Kasumi-1 (cell line): ENCODE results near the gene PTPN23.

Source experiments
- DNase-seq, 2 experiments: peaks; one replicate each; lab custom pipeline; 2025; lab: John Stamatoyannopoulos, UW

The PTPN23 gene

GRCh38 chr3:47407237-47407636 lies 26.4 kb downstream of the PTPN23 start:
- no peak for DNase-seq

GRCh38 chr3:47407896-47408838 lies 27.3 kb downstream of the PTPN23 start:
- no peak for DNase-seq

GRCh38 chr3:47408839-47409229 lies 28.0 kb downstream of the PTPN23 start:
- DNase-seq: no peak

GRCh38 chr3:47409284-47409683 lies 28.5 kb downstream of the PTPN23 start:
- no peak for DNase-seq

GRCh38 chr3:47409688-47410416 lies 29.0 kb downstream of the PTPN23 start:
- DNase-seq: no peak

GRCh38 chr3:47410417-47410720 lies 29.5 kb downstream of the PTPN23 start:
- no peak for DNase-seq

- no peak for DNase-seq
These were observed 30.2 kb downstream of the PTPN23 start for GRCh38 chr3:47410801-47411646.

GRCh38 chr3:47411696-47412452 lies 31.1 kb downstream of the PTPN23 start:
- DNase-seq: no peak

- no peak for DNase-seq
These were observed 31.6 kb downstream of the PTPN23 start for GRCh38 chr3:47412453-47412756.

GRCh38 chr3:47412842-47413520 lies 32.2 kb downstream of the PTPN23 start:
- DNase-seq: no peak

- DNase-seq: no peak
These were observed 32.9 kb downstream of the PTPN23 start for GRCh38 chr3:47413751-47414150.

- no peak for DNase-seq
These were observed 33.3 kb downstream of the PTPN23 start for GRCh38 chr3:47414161-47414564.

GRCh38 chr3:47414666-47415587 lies 34.1 kb downstream of the PTPN23 start:
- no peak for DNase-seq

- no peak for DNase-seq
These were observed 35.2 kb downstream of the PTPN23 start for GRCh38 chr3:47416041-47416440.

GRCh38 chr3:47418167-47419082 lies 37.6 kb downstream of the PTPN23 start:
- DNase-seq: no peak

- no peak for DNase-seq
These were observed 38.5 kb downstream of the PTPN23 start for GRCh38 chr3:47419083-47420043.

GRCh38 chr3:47420044-47420430 lies 39.2 kb downstream of the PTPN23 start:
- no peak for DNase-seq
